ENCODE results near the gene SCN9A.

SCN9A gene

DNA sequence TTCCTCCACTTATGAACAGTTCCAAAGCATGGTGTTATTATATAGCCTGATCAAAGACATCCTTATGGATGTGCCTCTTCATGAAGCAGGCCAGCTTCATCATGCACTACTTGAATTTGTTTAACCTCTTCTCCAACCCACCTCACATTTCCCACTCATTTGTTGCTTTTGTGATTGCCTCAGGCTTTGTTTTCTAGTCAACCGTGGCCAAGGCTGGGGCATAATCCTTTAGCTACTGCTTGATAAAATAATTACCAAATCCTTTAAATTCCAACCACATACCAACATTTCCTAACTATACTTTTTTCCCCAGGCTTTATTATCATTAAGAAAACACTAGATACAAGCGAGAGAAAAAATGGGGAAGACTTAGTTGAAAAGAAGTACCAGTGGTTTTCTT lies 208.3 kb downstream of the SCN9A start:
- DNase-seq, result no peak

DNA sequence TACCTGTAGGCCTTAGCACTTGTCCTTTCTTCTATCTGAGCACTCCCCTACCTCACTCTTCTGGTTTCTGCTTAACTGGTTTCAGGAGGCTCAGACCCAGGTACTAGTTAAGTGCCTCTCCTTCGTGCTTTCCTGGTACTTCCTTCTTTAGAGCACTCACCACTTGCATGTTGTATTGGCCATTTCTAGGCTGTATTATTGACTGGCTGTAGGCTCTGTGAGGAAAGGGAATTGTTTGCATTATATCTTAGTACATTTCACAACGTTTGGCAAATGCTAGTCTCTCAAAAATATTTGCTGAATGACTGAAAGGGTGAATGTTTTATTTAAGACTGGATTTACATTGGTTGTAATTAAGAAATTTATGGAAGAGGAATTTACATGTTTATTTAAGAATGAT lies 212.0 kb downstream of the SCN9A start:
- no peak for DNase-seq

DNA sequence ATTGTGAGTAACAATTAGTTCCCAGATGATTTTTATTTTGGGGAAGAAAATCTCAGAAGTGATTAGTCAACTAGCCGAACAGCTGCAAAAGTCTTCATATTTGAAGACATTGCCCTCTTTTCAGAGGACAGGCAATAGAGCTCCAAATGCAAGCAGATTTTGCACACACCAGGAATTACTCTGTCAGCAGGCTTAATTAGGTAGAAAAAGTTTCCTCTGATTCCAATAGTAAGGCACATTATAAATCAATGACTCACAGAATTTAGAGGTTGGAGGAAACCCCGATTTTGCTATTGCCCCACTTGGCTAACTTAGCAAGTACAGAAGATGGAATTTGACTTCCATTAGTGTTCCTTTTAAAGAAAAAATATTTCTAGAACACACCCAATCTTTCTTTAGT lies 217.2 kb downstream of the SCN9A start:
- no peak for DNase-seq

DNA sequence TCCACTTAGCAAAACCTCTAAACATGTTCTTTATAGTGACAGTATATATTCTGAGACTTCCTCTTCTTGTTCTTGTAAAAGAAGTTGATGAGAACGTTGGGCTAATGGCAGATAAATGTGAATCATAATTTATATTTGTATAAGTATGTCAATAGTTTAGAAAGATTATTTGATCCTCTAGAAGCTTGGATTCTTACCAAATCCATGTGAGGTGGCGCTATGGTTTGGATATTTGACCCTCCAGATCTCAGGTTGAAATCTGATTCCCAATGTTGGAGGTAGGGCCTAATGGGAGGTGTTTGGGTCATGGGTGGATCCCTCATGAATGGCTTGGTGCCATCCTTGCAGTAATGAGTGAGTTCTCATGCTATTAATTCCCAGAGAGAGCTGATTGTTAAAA lies 218.2 kb downstream of the SCN9A start:
- DNase-seq, result no peak

DNA sequence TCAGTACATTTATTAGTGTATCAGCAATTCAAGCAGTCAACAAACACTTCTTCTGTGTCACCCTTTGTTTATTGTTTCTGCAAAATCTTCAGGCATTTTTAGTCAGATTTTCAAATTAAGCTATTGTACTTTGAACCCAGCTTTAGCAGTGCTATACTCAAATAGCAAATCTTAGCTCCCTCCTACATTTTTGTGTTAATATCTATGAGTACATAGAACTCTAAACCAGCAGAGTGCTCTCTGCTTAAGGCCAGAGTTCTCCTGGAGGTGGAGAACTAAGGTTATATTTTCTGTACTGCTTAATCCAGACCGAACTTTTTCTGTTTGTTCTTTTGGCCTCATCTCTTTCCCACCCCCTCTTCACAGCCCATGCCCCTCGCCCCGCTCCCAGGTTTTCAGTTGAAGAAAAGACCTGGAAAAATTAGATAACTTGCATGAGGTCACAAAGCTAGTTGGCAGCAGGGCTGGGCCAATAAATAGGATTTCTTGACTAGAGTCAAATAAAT lies 218.7 kb downstream of the SCN9A start:
- no peak for DNase-seq

DNA sequence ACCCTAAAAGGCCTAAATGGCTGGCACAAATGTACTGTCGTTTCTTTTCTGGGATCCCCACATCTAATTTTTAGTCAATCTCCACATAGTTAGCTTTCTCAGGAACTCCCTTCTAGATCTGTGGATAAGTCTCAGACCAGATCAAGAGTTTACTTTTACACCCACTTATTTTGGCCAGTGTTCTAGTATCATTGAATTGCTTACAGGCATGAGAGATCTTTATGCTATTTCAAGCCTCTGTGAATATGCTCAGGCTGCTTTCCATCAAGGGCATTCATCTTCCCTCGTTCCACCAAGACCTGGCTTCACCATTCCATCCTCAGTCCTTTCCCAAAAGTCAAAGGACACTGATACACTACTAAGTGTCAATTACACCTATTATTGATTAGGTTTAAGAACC lies 220.2 kb downstream of the SCN9A start:
- no peak for DNase-seq

DNA sequence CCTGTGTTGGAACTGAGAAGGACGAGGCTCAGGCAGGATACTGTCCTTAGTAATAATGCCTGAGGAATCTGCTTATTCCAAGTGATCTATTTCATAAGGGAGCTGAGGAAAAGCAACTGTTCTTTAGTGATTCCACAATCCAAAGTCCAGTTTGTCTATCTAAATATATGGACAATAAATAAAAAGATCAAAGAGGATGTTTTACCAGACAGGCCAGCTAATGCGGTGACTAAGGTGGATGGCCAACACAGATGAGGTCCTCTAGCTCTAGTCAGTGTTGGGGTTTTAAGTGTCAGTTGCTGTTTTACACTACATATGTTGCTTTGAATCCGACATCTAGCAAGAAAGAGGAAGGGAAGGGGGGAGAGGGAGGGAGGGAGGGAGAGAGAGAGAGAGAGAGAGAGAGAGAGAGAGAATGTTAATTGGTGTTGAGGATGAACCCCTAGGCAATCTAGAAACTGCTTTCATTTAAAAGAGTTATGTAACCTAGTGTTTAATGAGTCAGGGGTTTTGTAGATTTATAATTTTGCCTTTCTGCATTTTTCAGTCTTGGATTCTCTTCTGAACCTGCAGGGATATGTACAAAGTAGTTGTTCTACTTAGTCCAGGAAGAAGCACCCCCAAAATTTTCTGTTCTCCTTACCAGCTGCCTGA lies 220.9 kb downstream of the SCN9A start:
- DNase-seq, result no peak

DNA sequence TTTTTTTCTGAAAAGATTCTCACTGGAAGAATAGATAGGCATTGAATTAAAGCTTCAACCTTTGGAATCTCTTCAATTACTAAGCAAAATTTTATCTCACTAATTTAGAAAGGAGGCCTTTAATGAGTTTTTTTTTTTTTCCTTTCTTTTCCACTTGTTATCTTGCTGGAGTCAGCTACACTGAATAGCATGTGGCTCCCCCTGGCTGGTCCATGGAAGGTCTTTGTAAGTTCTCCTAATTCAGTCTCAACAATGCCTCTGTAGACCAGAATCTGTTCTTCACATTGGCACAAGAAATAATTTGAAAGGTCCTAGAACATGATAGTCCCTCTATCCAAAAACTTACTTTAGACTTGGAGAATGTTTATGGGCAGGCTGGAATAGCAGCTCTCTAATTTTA lies 223.7 kb downstream of the SCN9A start:
- no peak for DNase-seq

DNA sequence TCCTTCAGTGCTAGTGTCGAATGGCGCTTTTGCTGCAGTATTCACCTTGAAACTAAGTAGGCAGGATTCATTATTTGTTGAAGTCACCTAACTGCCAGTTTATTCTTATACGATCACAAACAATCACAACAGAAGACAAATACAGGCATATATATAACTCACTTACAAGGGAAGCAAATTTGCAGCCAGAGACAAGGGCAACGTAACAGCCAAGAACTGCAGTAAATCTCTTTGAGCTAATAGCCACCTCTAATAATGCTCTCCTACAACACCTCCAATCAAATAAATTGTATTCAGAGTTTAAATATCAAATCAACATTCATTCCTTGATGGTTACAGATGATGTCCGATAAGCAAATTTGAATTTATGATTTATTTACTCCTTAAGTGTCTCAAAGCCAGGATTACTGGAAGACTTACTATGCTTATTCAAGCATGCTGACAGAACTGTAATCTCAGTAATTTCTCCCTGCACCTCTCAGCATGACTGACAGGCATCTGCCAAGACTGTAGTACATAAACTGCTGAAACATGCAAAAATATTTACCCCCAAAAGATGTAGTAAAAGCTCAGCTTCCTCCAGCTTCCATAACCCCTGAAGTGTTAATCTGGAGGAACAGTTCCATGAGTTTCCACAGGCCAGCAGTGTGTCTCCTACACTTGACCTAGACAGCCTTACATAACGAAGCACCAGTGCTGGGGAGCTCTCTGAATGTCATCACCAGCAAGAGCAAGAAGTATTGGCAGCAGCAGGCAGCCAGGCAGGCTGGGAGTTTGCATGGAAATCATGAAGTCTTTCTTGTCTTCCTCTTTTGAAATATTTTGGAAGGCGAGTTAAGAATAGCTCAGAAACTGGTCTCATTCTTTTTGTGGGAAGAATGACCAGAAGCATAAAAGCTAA lies 227.0 kb downstream of the SCN9A start:
- DNase-seq, result no peak

DNA sequence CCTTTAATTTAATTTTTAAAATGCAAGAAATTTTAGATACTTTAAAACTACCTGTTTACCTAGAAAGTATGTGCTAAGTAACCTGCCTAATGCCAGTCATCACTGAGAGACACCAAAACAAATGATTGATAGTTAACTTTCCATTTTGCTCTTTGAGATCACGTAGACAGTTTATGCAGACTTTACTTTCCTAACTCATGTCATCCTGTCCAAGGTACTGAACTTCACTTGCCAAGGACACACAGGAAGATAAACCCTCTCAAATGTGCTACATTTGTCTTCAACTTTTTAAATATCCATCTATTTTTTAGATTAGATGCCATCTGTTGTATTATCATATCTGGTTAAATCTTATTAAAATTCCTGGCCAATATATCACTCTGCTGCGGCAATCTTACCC lies 227.9 kb downstream of the SCN9A start:
- DNase-seq, result no peak

Data from stimulated activated CD4-positive, alpha-beta T cell treated with anti-CD3 and anti-CD28 coated beads, Interleukin-4, amount 100 ng/mL, for 4 hours (primary cell).